Stimulated activated CD8-positive, alpha-beta memory T cell treated with anti-CD3 and anti-CD28 coated beads, Interleukin-2, amount 100 ng/mL, for 1 hour (primary cell): ENCODE measurements around the gene SPANXN5.
"Not testable (repeated sequence)": the region's sequence is repeated elsewhere in the genome, so short reads cannot be mapped to it uniquely, and the experiment has no call there.

ENCODE experiments used
- DNase-seq, 2 donors: peaks; one replicate each; pipeline ENCODE4 v3.0.0-alpha.2; 2020; ENCODE audit warnings: low read depth in 2 of 2

Gene SPANXN5

GRCh38 chrX:52797327-52797726 lies at the start of gene SPANXN5:
SPANXN5 (minus strand) TSS chrX:52797427; CDS start chrX:52797348, 79 bp downstream.
- DNase-seq, result not testable (repeated sequence)

GRCh38 chrX:52843619-52844018 lies 46.4 kb upstream of the SPANXN5 start:
- DNase-seq, result not testable (repeated sequence)

- DNase-seq, result no peak
Observed at GRCh38 chrX:52839137-52839536, 41.9 kb upstream of the SPANXN5 start.

- DNase-seq, result no peak
Observed at GRCh38 chrX:52830551-52830950, 33.3 kb upstream of the SPANXN5 start.

GRCh38 chrX:52824608-52825007 lies 27.4 kb upstream of the SPANXN5 start:
- no peak for DNase-seq

GRCh38 chrX:52821079-52821760 lies 24.0 kb upstream of the SPANXN5 start:
- no peak for DNase-seq

GRCh38 chrX:52819788-52820187 lies 22.6 kb upstream of the SPANXN5 start:
- no peak for DNase-seq

GRCh38 chrX:52811065-52811625 lies 13.9 kb upstream of the SPANXN5 start, which contains the start of gene XAGE5:
XAGE5 (plus strand) TSS chrX:52811287; CDS start chrX:52812567, 1,280 bp downstream.
- no peak for DNase-seq

- DNase-seq, result not testable (repeated sequence)
Observed at GRCh38 chrX:52804876-52805275, 7.6 kb upstream of the SPANXN5 start.

GRCh38 chrX:52773504-52773903 lies 23.7 kb downstream of the SPANXN5 start:
- DNase-seq, result not testable (repeated sequence)

GRCh38 chrX:52765983-52766382 lies 31.2 kb downstream of the SPANXN5 start:
- DNase-seq, result not testable (repeated sequence)

GRCh38 chrX:52750952-52751351 lies 46.3 kb downstream of the SPANXN5 start, which contains the start of gene SSX2B:
SSX2B (plus strand) TSS chrX:52751252; CDS start chrX:52752681, 1,429 bp downstream.
- not testable (repeated sequence) for DNase-seq
